Adrenal gland (tissue), 12 donors: ENCODE data around the gene TXNDC16. TPM values are rescaled to one million over a fixed set of nuclear protein-coding genes. Genes with fewer than 3 reads are reported as not detected.

ENCODE experiments used
- DNase-seq, 7 donors: peaks; one replicate each; pipeline ENCODE4 v3.0.0-alpha.2; 2019 to 2020
- H3K27ac ChIP-seq, 5 donors: fragments of 200-600 bp; sonication (generic) in 4 of 5; 1 replicate in 3 of 5; 2 replicates in 2 of 5; pipeline versions ENCODE4 v1.5.1 to v1.8.0; 2016 to 2020; ENCODE audit warnings: mild to moderate bottlenecking in 1 of 5
- H3K27me3 ChIP-seq: fragments of 200-600 bp; 2 replicates; pipeline ENCODE4 v1.8.0; 2021
- H3K36me3 ChIP-seq, 2 donors: fragments of 200-600 bp; replicated peaks in 1 of 2; 1 replicate in 1 of 2; 2 replicates in 1 of 2; pipeline versions ENCODE4 v1.5.1 to v1.8.0; 2018 to 2022
- H3K4me1 ChIP-seq, 2 donors: fragments of 200-600 bp; replicated peaks in 1 of 2; 1 replicate in 1 of 2; 2 replicates in 1 of 2; pipeline versions ENCODE4 v1.5.1 to v1.8.0; 2018 to 2021
- H3K4me3 ChIP-seq, 4 donors: fragments of 200-600 bp; sonication (generic) in 3 of 4; one replicate each; pipeline ENCODE4 v1.5.1; 2016 to 2018
- H3K9me3 ChIP-seq, 3 donors: fragments of 200-600 bp; sonication (generic) in 1 of 3; replicated peaks in 1 of 3; 1 replicate in 2 of 3; 2 replicates in 1 of 3; pipeline versions ENCODE4 v1.5.1 to v1.8.0; 2016 to 2021
- POLR2A ChIP-seq, 2 donors: fragments of 450-650 bp; IDR thresholded peaks; one replicate each; pipeline ENCODE4 v1.6.1; 2017; ENCODE audit warnings: antibody characterized with exemption in 2 of 2, mild to moderate bottlenecking in 2 of 2, moderate library complexity in 1 of 2
- WGBS, 4 donors: extraction: QIAGEN DNeasy Blood & Tissue Kit in 2 of 4; methylation state at CpG; one replicate each; pipeline versions ENCODE4 v1.1.5 to v1.1.7; 2013 to 2017; 5-methylcytosine and 5-hydroxymethylcytosine counted together
- intact Hi-C, 2 donors: fragments of 100-400 bp; cut with DNase I; formaldehyde crosslinking; loops; one replicate each; pipeline versions ENCODE4 v1.14.1 to v1.15.0; 2022 to 2023
- polyA plus RNA-seq, 3 donors: library from polyadenylated mRNA; stranded (reverse); fragments of 200-250 nt in 2 of 3; fragments of 350-450 nt in 1 of 3; fragmentation: Illumina TruSeq in 1 of 3; extraction: RNeasy Lipid Tissue Mini Kit (QIAGEN cat#74804) in 1 of 3; gene quantifications; one replicate each; pipeline ENCODE4 v1.2.3, GENCODE V29; 2013 to 2014
- total RNA-seq, 9 donors: library from RNA; depleted of rRNA in 4 of 9; stranded (reverse); fragments of >200 nt in 4 of 9; fragments of 120-200 nt in 1 of 9; fragmentation: NEBNext Ultra II Directional in 1 of 9; extraction: Animal tissue kit (Norgen Biotek cat#: 25700) in 1 of 9; gene quantifications; one replicate each; pipeline versions ENCODE4 v1.1.0 to v1.2.4, GENCODE V29; 2013 to 2023
- TF ChIP-seq, protein P1 (sequence below), 6 experiments: fragments of 450-650 bp in 4 of 6; fragments of 200-600 bp in 2 of 6; sonication (generic) in 1 of 6; IDR thresholded peaks; 1 replicate in 5 of 6; 2 replicates in 1 of 6; pipeline versions ENCODE4 v1.5.1 to v1.8.0; 2016 to 2021; ENCODE audit warnings: antibody characterized with exemption in 6 of 6, mild to moderate bottlenecking in 2 of 6, moderate library complexity in 1 of 6
- donor health status: healthy with polysubstance abuse.
- donor health status: Bipolar disorder and iron deficiency.
- donor health status: DM: yes; HTN: yes; CAD: no.
- donor health status: DM: no; HTN: no; CAD: no.
- donor health status: DM: no; HTN: no; CAD: no.
- donor health status: DM: yes; HTN: yes; CAD: no.

The TXNDC16 gene
- total and polyA plus RNA-seq, 12 donors, result 1.3 to 7.2 (median 5.6) TPM

DNA sequence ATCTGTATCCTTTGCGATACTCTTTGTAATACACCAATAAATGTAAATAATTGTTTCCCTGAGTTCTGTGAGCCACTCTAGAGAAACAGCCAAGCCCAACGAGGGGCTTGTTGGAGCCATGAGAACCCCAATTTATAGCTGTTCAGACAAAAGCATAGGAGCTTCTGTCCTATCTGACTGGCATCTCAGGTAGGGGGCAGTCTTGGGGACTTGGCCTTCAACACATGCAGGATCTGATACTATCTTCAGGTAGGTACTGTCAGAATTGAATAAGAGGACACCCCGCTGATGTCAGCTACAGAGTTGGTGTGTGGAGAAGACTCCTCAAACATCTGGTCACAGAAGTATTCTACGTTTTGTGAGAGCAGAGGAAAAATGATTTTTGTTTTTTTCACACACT is 25.3 kb downstream of the TXNDC16 start:
- intact Hi-C loops, result no loop called here

GRCh38 chr14:52522581-52523345 is 29.5 kb downstream of the TXNDC16 start:
- H3K27ac ChIP-seq, result no peak overlapping the region
- no peak overlapping the region for H3K4me3 ChIP-seq
- DNase-seq, result no peak
- H3K4me1 ChIP-seq, result no peaks in the 10 kb centered on the region
- no peaks in the 10 kb centered on the region for H3K9me3 ChIP-seq
- no peaks in the 10 kb centered on the region for H3K36me3 ChIP-seq
- TF ChIP-seq, protein P1, sequence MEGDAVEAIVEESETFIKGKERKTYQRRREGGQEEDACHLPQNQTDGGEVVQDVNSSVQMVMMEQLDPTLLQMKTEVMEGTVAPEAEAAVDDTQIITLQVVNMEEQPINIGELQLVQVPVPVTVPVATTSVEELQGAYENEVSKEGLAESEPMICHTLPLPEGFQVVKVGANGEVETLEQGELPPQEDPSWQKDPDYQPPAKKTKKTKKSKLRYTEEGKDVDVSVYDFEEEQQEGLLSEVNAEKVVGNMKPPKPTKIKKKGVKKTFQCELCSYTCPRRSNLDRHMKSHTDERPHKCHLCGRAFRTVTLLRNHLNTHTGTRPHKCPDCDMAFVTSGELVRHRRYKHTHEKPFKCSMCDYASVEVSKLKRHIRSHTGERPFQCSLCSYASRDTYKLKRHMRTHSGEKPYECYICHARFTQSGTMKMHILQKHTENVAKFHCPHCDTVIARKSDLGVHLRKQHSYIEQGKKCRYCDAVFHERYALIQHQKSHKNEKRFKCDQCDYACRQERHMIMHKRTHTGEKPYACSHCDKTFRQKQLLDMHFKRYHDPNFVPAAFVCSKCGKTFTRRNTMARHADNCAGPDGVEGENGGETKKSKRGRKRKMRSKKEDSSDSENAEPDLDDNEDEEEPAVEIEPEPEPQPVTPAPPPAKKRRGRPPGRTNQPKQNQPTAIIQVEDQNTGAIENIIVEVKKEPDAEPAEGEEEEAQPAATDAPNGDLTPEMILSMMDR (IDR thresholded peaks at IDR 0.05), result no peak
- no peak for TF ChIP-seq POLR2A (IDR thresholded peaks at IDR 0.05)
- H3K27me3 ChIP-seq, result no peaks in the 10 kb centered on the region
- intact Hi-C loops, result no loop called here

More for the DNA sequence above, 25.3 kb downstream of the TXNDC16 start:
- no peaks in the 10 kb centered on the region for H3K36me3 ChIP-seq
- no peaks in the 10 kb centered on the region for H3K27me3 ChIP-seq
- H3K9me3 ChIP-seq, result no peaks in the 10 kb centered on the region
- DNase-seq, result no peak
- no peak for TF ChIP-seq POLR2A (IDR thresholded peaks at IDR 0.05)
- TF ChIP-seq, protein P1 (IDR thresholded peaks at IDR 0.05), result no peak
- no peaks in the 10 kb centered on the region for H3K4me1 ChIP-seq
- WGBS, 4 donors, result 88 to 98% (median 93%) methylated on average over 4 of the region's 4 CpGs
- H3K27ac ChIP-seq, result no peak overlapping the region
- no peak overlapping the region for H3K4me3 ChIP-seq

DNA sequence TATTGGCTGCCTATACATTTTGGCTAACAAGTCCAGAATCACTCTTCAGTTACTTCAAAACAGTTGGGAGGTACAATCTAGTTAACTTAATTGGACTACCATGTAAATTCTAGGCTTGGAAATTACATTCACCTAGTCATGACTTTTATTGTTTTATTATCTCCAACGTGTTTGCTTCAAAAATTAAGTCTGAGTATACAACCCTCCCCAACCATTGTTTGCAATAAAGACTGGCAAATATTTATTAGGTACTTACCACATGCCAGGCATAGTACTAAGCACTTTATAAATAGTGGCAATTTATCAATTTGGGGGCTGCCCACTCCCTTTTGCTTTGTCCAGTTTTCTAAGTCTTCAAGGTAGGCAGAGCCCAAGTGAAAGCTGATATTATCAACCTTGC is 30.3 kb downstream of the TXNDC16 start:
- Histone ChIP-seq H3K27me3 (no peaks in the 10 kb centered on the region), H3K4me3 (no peak overlapping the region), H3K36me3 (no peaks in the 10 kb centered on the region), H3K27ac (no peak overlapping the region), H3K9me3 (no peaks in the 10 kb centered on the region), H3K4me1 (no peaks in the 10 kb centered on the region)
- intact Hi-C loops, result no loop called here
- TF ChIP-seq, protein P1 (IDR thresholded peaks at IDR 0.05), result no peak
- no peak for TF ChIP-seq POLR2A (IDR thresholded peaks at IDR 0.05)
- DNase-seq, result no peak
- WGBS, 4 donors, result 72 to 95% (median 77%) methylated on average over 1 of the region's 1 CpG

DNA sequence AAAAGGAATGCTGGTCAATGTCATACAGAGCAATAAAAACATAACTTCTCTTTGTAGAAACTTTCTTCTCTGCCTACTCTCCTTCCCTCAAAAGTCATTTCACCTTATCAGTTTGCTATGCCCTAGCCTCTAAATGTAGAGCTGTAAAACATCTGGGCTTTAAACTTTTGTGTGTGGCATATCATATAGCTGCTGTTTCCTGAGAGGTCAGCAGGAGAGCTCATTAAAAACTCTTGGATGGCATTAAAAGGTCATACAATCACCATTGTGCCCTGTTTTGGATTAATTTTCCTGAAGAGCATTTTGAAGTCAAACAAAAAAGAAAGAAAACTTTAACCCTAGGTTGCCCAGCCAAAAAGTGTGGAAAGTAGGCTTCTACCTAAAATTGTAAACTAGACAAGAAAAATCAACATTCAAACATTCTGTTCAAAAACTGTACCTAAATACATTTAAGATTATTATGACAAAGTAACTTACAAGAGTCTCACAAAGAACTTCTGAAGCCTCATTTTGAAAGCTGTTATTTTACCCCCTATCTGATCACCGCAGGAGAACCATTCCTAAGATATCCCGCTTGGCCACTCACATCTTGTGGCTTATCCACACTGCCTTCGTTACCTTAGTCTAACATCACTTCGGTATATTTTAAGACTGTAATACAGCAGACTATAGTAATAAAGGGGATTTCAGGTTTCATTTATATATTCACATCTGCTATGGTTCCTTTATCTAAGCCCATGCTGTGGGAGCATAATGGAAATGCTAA is 38.1 kb downstream of the TXNDC16 start:
- H3K27me3 ChIP-seq, result no peaks in the 10 kb centered on the region
- DNase-seq, result no peak
- no peak overlapping the region for H3K27ac ChIP-seq
- H3K9me3 ChIP-seq, result no peaks in the 10 kb centered on the region
- intact Hi-C loops, result no loop called here
- H3K4me3 ChIP-seq, result no peak overlapping the region
- no peak for TF ChIP-seq POLR2A (IDR thresholded peaks at IDR 0.05)
- TF ChIP-seq, protein P1 (IDR thresholded peaks at IDR 0.05), result no peak
- no peaks in the 10 kb centered on the region for H3K4me1 ChIP-seq
- no peaks in the 10 kb centered on the region for H3K36me3 ChIP-seq
- WGBS, 4 donors, result 92 to 99% (median 98%) methylated on average over 4 of the region's 4 CpGs
